B cell (primary cell): ENCODE measurements around the gene RPS8. TPM values are rescaled to one million over a fixed set of nuclear protein-coding genes. Genes with fewer than 3 reads are reported as not detected.

Source experiments
- ATAC-seq: fragments of 200-7000 bp; cut with Tn5 transposase; one replicate; pipeline ENCODE4 v1.10.0; 2021; ENCODE audit warnings: low read depth, mild to moderate bottlenecking, moderate number of reproducible peaks, moderate library complexity
- CTCF ChIA-PET: fragments of 350-600 bp; sonication (Branson Sonifier 250); formaldehyde crosslinking; loops from one replicate; lab custom pipeline; 2021; ENCODE audit warnings: antibody characterized with exemption, inconsistent platforms; lab: Charles Lee
- POLR2A ChIA-PET: fragments of 350-600 bp; sonication (Branson Sonifier 250); formaldehyde crosslinking; loops from one replicate; lab custom pipeline; 2021; ENCODE audit warnings: antibody characterized with exemption; lab: Charles Lee
- DNase-seq: peaks from one replicate; pipeline ENCODE4 v3.0.0; 2013
- H2AFZ ChIP-seq: 2 replicates; pipeline ENCODE4 v1.6.1; 2012; ENCODE audit warnings: mild to moderate bottlenecking, low read depth, low read length; ENCODE audit not compliant: insufficient read depth, poor library complexity, severe bottlenecking
- H3K27ac ChIP-seq, 2 donors: 1 replicate in 1 of 2; 2 replicates in 1 of 2; pipeline ENCODE4 v1.5.1; 2012 to 2013; ENCODE audit warnings: low read length in 2 of 2, mild to moderate bottlenecking in 2 of 2, moderate library complexity in 1 of 2
- H3K27me3 ChIP-seq, 4 experiments: fragments of 200-600 bp in 1 of 4; sonication (generic) in 1 of 4; replicated peaks in 1 of 4; 1 replicate in 2 of 4; 2 replicates in 2 of 4; pipeline versions ENCODE4 v1.6.1 to v1.7.0; 2013 to 2016; ENCODE audit warnings: low read length in 3 of 4, mild to moderate bottlenecking in 2 of 4, mixed read lengths in 1 of 4, moderate library complexity in 1 of 4; ENCODE audit not compliant: insufficient read depth in 4 of 4, control insufficient read depth in 3 of 4; ENCODE audit errors: control extremely low read depth in 1 of 4
- H3K36me3 ChIP-seq, 2 experiments: replicated peaks in 1 of 2; 1 replicate in 1 of 2; 2 replicates in 1 of 2; pipeline versions ENCODE4 v1.6.1 to v1.7.1; 2013; ENCODE audit warnings: low read length in 1 of 2; ENCODE audit not compliant: insufficient read depth in 2 of 2, control insufficient read depth in 1 of 2; ENCODE audit errors: control extremely low read depth in 1 of 2, extremely low read depth in 1 of 2
- H3K4me1 ChIP-seq, 2 donors: fragments of 200-600 bp in 1 of 2; sonication (generic) in 1 of 2; 1 replicate in 1 of 2; 2 replicates in 1 of 2; pipeline versions ENCODE4 v1.5.1 to v1.6.1; 2013 to 2017; ENCODE audit warnings: low read length in 2 of 2; ENCODE audit not compliant: control insufficient read depth in 2 of 2, insufficient read depth in 2 of 2
- H3K4me2 ChIP-seq: replicated peaks from 2 replicates; pipeline ENCODE3; 2012; ENCODE audit warnings: mild to moderate bottlenecking, low read depth, low read length; ENCODE audit not compliant: poor library complexity, severe bottlenecking
- H3K4me3 ChIP-seq, 5 experiments: fragments of 200-600 bp in 1 of 5; sonication (generic) in 1 of 5; 1 replicate in 3 of 5; 2 replicates in 2 of 5; pipeline versions ENCODE4 v1.5.1 to v1.7.0; 2011 to 2016; ENCODE audit warnings: low read length in 4 of 5, mild to moderate bottlenecking in 4 of 5, low read depth in 2 of 5, control low read depth in 1 of 5, moderate library complexity in 1 of 5; ENCODE audit not compliant: insufficient read depth in 1 of 5; ENCODE audit errors: control extremely low read depth in 1 of 5, extremely low read depth in 1 of 5
- H3K79me2 ChIP-seq: fragments of 200-600 bp; sonication (generic); one replicate; pipeline ENCODE4 v1.6.0; 2016; ENCODE audit warnings: low read length; ENCODE audit not compliant: control insufficient read depth, insufficient read depth
- H3K9ac ChIP-seq: fragments of 200-600 bp; sonication (generic); 2 replicates; pipeline ENCODE4 v1.6.1; 2017; ENCODE audit warnings: mild to moderate bottlenecking, low read length, moderate library complexity
- H3K9me3 ChIP-seq, 3 donors: one replicate each; pipeline versions ENCODE4 v1.6.1 to v1.7.1; 2013; ENCODE audit warnings: low read length in 2 of 3; ENCODE audit not compliant: control insufficient read depth in 2 of 3, insufficient read depth in 1 of 3; ENCODE audit errors: control extremely low read depth in 1 of 3
- H4K20me1 ChIP-seq: 2 replicates; pipeline ENCODE4 v1.6.0; 2012; ENCODE audit warnings: mild to moderate bottlenecking, low read length; ENCODE audit not compliant: insufficient read depth, control insufficient read depth, poor library complexity, severe bottlenecking
- H3K27ac Mint-ChIP-seq: one replicate; pipeline ENCODE4 v1.8.0; 2021; ENCODE audit warnings: mixed read lengths
- H3K27me3 Mint-ChIP-seq: one replicate; pipeline ENCODE4 v1.8.0; 2021; ENCODE audit warnings: mixed read lengths
- H3K4me1 Mint-ChIP-seq: one replicate; pipeline ENCODE4 v1.8.0; 2021; ENCODE audit warnings: mixed read lengths
- H3K4me3 Mint-ChIP-seq: one replicate; pipeline ENCODE4 v1.8.0; 2021; ENCODE audit warnings: mixed read lengths
- H3K9me3 Mint-ChIP-seq: one replicate; pipeline ENCODE4 v1.8.0; 2022; ENCODE audit warnings: mixed read lengths; ENCODE audit not compliant: insufficient read depth
- CTCF ChIP-seq: fragments of 200-600 bp; IDR thresholded peaks from one replicate; pipeline ENCODE4 v1.8.0; 2022; ENCODE audit warnings: antibody characterized with exemption, mild to moderate bottlenecking
- EZH2 ChIP-seq: IDR thresholded peaks from 2 replicates; pipeline ENCODE4 v1.6.1; 2012; ENCODE audit warnings: borderline replicate concordance, low read depth, mild to moderate bottlenecking, moderate library complexity, low read length; ENCODE audit not compliant: insufficient read depth, poor library complexity, severe bottlenecking
- WGBS: methylation state at CpG from one replicate; pipeline ENCODE4 v1.1.5; 2013; ENCODE audit warnings: missing lambda C conversion rate; ENCODE audit not compliant: insufficient coverage; 5-methylcytosine and 5-hydroxymethylcytosine counted together
- intact Hi-C: fragments of 100-400 bp; cut with micrococcal nuclease; formaldehyde crosslinking; loops from one replicate; pipeline ENCODE4 v1.10.0; 2022
- polyA plus RNA-seq: library from polyadenylated mRNA; depleted of rRNA; stranded (reverse); fragments of >200 nt; gene quantifications from 2 replicates; pipeline ENCODE4 v1.2.3, GENCODE V29; 2012
- total RNA-seq, 2 donors: library from RNA; stranded (reverse); fragments of 120-200 nt in 1 of 2; gene quantifications; 1 replicate in 1 of 2; 2 replicates in 1 of 2; pipeline versions ENCODE4 v1.2.3 to v1.2.4, GENCODE V29; 2013 to 2022

The RPS8 gene
- total and polyA plus RNA-seq, 2 donors (not counting 1 experiment from before 2014, with no cell fraction given) = 2,525 to 4,047 TPM

- WGBS = 49% methylated on average over 4 of the region's 6 CpGs
- H3K27ac ChIP-seq = peak overlapping the region; percentile 91 to 95
- H3K9me3 ChIP-seq = peaks cover 0 to 3% (median 0%) of the 10 kb centered on the region in 3 donors
- CTCF ChIA-PET = interaction anchor here (0.6 to 3.9 kb wide), 10 partner anchors 9 to 494 kb away, joined by 3 to 40 read pairs (median 5); partner anchors contain the start of genes PLK3 and RNU5D-1
- H3K36me3 ChIP-seq = peaks cover 0 to 10% of the 10 kb centered on the region in 2 experiments
- H3K4me3 ChIP-seq = no peak overlapping the region
- Mint-ChIP-seq H3K9me3 (no peaks in the 10 kb centered on the region), H3K4me1 (peaks cover 61% of the 10 kb centered on the region), H3K4me3 (peak overlapping the region; percentile 74), H3K27ac (peak overlapping the region; percentile 99), H3K27me3 (no peaks in the 10 kb centered on the region)
- H3K79me2 ChIP-seq = no peaks in the 10 kb centered on the region
- H3K27me3 ChIP-seq = no peaks in the 10 kb centered on the region
- peaks cover 44 to 59% of the 10 kb centered on the region in 2 donors for H3K4me1 ChIP-seq
- peak; percentile 49 for ATAC-seq
- peak overlapping the region; percentile 30 for H2AFZ ChIP-seq
- H3K4me2 ChIP-seq = peak overlapping the region; percentile 68
- no peaks in the 10 kb centered on the region for H4K20me1 ChIP-seq
- TF ChIP-seq CTCF = no peak
- TF ChIP-seq EZH2 = no peak
- intact Hi-C loops = loop anchor here (1.0 kb wide), 1 partner anchor 10 kb away; no protein-coding TSS in a partner anchor
- no peak overlapping the region for H3K9ac ChIP-seq
- peak; percentile 75 for DNase-seq
- POLR2A ChIA-PET = interaction anchor here (0.5 to 4.3 kb wide), 14 partner anchors 8 to 495 kb away, joined by 3 to 59 read pairs (median 5); partner anchors contain the start of genes PLK3, RNU5D-1 and RPS8
These were observed 33.9 kb downstream of the RPS8 start for GRCh38 chr1:44808938-44809917.
